Calu3 (cell line): Measurements from ENCODE around the gene TCF20. TPM values are rescaled to one million over a fixed set of nuclear protein-coding genes. Genes with fewer than 3 reads are reported as not detected.
A peak's percentile ranks its signal among the peaks of the same experiment; 100 is the strongest.

Experiments used
- BruUV-seq: library from RNA; stranded (reverse); fragments of 400-500 nt; replicated peaks from 2 replicates; lab custom pipeline; 2021; lab: Mats Ljungman, UMichigan
- CTCF ChIA-PET: fragments of 300-600 bp; sonication (Branson Sonifier 250); formaldehyde crosslinking; loops from one replicate; lab custom pipeline; 2022; ENCODE audit warnings: antibody characterized with exemption; lab: Charles Lee
- DNase-seq: peaks from one replicate; pipeline ENCODE4 v3.0.0; 2022
- H3K27ac Mint-ChIP-seq: one replicate; pipeline ENCODE4 v1.8.0; 2022; ENCODE audit warnings: mixed read lengths; ENCODE audit not compliant: unreplicated experiment
- H3K27me3 Mint-ChIP-seq: one replicate; pipeline ENCODE4 v1.8.0; 2022; ENCODE audit warnings: mixed read lengths; ENCODE audit not compliant: unreplicated experiment
- H3K36me3 Mint-ChIP-seq: one replicate; pipeline ENCODE4 v1.8.0; 2022; ENCODE audit warnings: mild to moderate bottlenecking, moderate library complexity, mixed read lengths; ENCODE audit not compliant: insufficient read depth, unreplicated experiment
- H3K4me1 Mint-ChIP-seq: one replicate; pipeline ENCODE4 v1.8.0; 2022; ENCODE audit warnings: mild to moderate bottlenecking, low read depth, mixed read lengths; ENCODE audit not compliant: unreplicated experiment
- H3K4me3 Mint-ChIP-seq: one replicate; pipeline ENCODE4 v1.8.0; 2022; ENCODE audit warnings: mild to moderate bottlenecking, low read depth, moderate library complexity, mixed read lengths; ENCODE audit not compliant: unreplicated experiment
- H3K9me3 Mint-ChIP-seq: one replicate; pipeline ENCODE4 v1.8.0; 2022; ENCODE audit warnings: low read depth, mixed read lengths; ENCODE audit not compliant: unreplicated experiment
- CTCF ChIP-seq: fragments of 200-600 bp; IDR thresholded peaks from one replicate; pipeline ENCODE4 v1.8.0; 2022; ENCODE audit warnings: antibody characterized with exemption; ENCODE audit not compliant: unreplicated experiment
- intact Hi-C: fragments of 100-400 bp; cut with micrococcal nuclease; formaldehyde crosslinking; loops from one replicate; pipeline ENCODE4 v1.10.0; 2022; ENCODE audit not compliant: unreplicated experiment
- total RNA-seq: library from RNA; stranded (reverse); gene quantifications from 2 replicates; pipeline ENCODE4 v1.2.3, GENCODE V29; 2022

Gene TCF20
- total RNA-seq, 1 experiment from 2014 or later: 87.2 TPM

DNA sequence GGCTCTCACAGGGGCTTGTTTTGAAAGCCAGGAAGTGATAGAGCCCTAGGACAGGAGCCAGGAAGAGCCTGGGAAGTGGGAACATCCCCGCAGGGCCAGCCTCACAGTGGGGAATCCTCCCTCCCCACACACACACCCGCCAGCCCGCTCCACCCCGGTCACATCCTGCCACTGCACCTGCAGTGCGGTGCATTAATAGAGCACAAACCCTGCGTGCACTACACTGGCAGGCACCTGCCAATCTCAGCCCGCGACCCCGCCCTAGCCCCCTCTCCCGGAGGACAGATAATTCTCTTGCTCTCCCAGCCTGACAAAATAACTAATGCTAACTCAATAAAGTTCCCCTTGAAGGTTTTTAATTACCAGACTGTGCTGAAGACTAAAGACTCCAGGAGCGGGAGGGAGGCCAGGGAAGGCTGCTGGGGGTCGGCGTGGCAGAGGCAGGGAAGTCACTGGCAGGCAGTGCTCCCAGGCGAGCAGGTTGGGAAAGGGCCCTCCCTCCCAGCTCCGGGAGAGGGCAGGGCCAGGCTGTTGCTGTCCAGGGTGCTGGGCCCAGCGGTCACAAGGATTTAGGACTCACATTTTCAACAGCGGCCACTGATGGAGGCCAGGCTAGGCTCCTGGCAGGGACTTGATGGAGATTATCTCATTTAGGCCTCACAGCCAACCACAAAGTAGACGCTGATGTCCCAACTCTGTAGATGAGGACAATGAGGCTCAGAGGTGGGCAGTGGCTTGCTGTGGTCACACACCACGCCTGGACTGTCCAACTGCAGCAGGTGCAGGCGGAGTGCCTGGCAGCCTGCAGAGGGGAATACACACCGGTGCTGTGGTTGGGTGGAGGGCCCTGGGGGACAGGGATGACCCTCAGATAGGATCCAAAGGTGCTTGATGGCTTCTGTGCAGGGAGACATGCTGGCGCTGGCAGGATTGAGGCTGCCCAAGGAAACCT lies 23.9 kb upstream of the TCF20 start:
- H3K27me3 Mint-ChIP-seq: peaks cover 18% of the 10 kb centered on the region
- peak; percentile 73 for DNase-seq

DNA sequence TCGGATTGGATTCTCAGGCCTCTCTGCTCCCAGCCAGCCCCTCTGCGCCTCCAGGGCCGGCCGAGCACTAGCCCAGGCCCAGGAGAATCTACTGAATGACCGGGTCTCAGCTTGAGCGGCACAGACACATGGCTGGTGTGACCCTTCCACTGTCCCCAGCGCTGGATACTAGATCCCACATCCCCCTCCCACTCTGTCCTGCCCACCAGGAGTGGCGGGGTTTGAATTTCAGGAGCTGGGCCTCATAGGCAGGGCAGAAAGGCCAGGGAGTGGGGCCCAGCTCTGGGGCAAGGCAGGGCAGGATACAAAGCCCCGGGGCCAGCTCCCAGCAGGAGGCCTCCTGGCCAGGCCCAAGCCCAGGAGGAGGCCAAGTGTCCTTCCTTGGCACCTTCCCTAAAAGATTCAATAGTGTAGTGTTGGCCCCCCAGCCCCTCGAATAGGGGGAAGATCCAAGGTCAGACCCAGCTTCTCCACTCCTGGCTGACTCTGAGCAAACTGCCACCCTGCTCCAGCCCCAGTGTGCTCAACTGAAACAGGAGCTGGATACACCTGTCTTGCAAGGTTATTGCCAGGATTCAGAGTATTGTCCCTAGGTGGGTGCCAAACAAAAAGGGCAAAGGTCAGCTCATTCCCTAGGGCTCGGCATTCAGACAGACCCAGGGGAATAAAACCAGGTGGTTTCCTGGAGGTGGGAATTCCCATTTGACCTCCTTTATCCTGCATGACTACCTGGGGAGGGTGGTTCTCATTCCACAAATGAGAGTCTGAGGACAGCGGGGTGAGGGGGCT lies 22.5 kb upstream of the TCF20 start:
- no peak for DNase-seq
- intact Hi-C loops: no loop called here
- no peaks in the 10 kb centered on the region for H3K4me1 Mint-ChIP-seq
- BruUV-seq: no TSS peak
- no peak overlapping the region for H3K27ac Mint-ChIP-seq
- CTCF ChIA-PET: interaction anchor here (1.5 kb wide), 1 partner anchor 10 kb away, joined by 5 read pairs; no protein-coding TSS in a partner anchor
- no peak overlapping the region for H3K4me3 Mint-ChIP-seq
- peaks cover 5% of the 10 kb centered on the region for H3K36me3 Mint-ChIP-seq
- H3K27me3 Mint-ChIP-seq: peaks cover 21% of the 10 kb centered on the region
- no peaks in the 10 kb centered on the region for H3K9me3 Mint-ChIP-seq
- TF ChIP-seq CTCF: no peak

More for the DNA sequence above, 23.9 kb upstream of the TCF20 start:
- intact Hi-C loops: no loop called here
- CTCF ChIA-PET: interaction anchor here (0.7 to 1.5 kb wide), 2 partner anchors 12 to 179 kb away, joined by 3 to 5 read pairs; no protein-coding TSS in a partner anchor
- Mint-ChIP-seq H3K4me3 (no peak overlapping the region), H3K27ac (no peak overlapping the region), H3K9me3 (no peaks in the 10 kb centered on the region), H3K36me3 (peaks cover 5% of the 10 kb centered on the region), H3K4me1 (no peaks in the 10 kb centered on the region)
- no peak for TF ChIP-seq CTCF
- BruUV-seq: no TSS peak

DNA sequence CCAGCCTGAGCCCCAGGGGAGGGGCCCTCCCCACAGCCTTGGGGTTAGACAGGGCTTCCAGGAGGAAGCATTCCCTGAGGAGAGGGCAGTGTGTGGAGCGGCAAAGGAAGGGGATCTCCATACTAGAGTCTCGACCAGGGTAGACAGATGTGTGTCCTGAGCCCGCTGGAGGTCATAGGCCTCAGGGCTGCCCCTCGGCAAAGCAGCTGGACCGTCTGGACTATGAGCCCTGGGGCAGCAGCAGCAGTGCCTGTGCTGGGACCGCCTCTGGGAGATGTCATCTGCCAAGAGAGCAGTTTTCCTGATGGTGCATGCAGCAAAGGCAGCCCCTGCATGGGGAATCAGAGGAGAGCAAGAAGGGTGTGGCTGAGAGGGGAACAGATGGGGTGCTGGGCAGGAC lies 20.8 kb upstream of the TCF20 start:
- Mint-ChIP-seq H3K27ac (no peak overlapping the region), H3K9me3 (no peaks in the 10 kb centered on the region), H3K36me3 (peaks cover 5% of the 10 kb centered on the region), H3K27me3 (peaks cover 32% of the 10 kb centered on the region), H3K4me3 (no peak overlapping the region), H3K4me1 (no peaks in the 10 kb centered on the region)
- no TSS peak for BruUV-seq
- TF ChIP-seq CTCF: no peak
- intact Hi-C loops: no loop called here
- CTCF ChIA-PET: no interaction called here
- DNase-seq: no peak

GRCh38 chr22:42289671-42290541 lies 19.5 kb upstream of the TCF20 start:
- H3K27ac Mint-ChIP-seq: no peak overlapping the region
- H3K36me3 Mint-ChIP-seq: peaks cover 5% of the 10 kb centered on the region
- peaks cover 46% of the 10 kb centered on the region for H3K27me3 Mint-ChIP-seq
- TF ChIP-seq CTCF: no peak
- no TSS peak for BruUV-seq
- H3K4me1 Mint-ChIP-seq: no peaks in the 10 kb centered on the region
- CTCF ChIA-PET: no interaction called here
- no peak overlapping the region for H3K4me3 Mint-ChIP-seq
- H3K9me3 Mint-ChIP-seq: no peaks in the 10 kb centered on the region
- intact Hi-C loops: no loop called here
- no peak for DNase-seq
